ENCODE results near the gene KIF11. TPM values are rescaled to one million over a fixed set of nuclear protein-coding genes. Genes with fewer than 3 reads are reported as not detected.
A peak's percentile ranks its signal among the peaks of the same experiment; 100 is the strongest.

The KIF11 gene
- total and polyA plus RNA-seq, 2 of the 13 experiments (the other 11 are each of a cell fraction or from before 2014, with no cell fraction given) = 8.7 to 38.4 TPM

DNA sequence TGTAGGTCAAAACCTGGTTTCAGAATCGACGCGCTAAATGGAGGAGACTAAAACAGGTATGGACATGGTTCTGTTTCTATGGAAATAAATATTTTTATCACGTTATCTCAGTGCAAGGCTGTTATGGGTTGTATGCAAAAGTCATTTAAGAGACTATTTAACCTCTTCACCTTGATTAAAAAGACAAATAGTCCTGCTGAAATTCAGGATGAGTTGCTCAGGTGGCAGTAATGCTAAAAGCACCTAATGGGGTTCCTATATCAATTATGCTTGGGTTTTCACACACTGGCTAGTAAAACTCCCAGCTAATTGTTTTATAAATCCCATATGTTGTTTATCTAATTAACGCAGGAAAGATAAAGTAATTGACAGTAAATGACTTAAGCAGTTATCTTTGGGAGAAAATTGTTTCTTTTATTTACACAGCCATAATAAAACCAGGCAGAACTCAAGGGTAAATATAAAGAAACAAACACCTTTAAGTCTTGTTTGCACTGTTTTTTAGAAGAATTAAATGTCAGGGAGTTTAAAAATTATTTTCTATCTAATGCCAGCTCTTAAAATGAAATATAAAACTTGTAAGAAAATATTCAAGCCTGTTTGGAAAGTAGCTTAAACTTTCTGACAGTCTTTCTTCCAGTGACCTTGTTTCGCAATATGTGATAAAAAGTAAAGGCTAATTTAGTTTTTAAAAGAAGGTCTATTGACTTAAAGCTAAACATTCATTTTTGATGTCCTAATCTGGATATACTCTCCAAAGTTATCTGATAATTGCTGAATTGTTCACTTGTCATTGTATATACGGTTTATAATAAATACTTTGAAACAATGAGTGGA, 100.0 kb downstream of the KIF11 start (continued):
- TF ChIP-seq, protein P1, sequence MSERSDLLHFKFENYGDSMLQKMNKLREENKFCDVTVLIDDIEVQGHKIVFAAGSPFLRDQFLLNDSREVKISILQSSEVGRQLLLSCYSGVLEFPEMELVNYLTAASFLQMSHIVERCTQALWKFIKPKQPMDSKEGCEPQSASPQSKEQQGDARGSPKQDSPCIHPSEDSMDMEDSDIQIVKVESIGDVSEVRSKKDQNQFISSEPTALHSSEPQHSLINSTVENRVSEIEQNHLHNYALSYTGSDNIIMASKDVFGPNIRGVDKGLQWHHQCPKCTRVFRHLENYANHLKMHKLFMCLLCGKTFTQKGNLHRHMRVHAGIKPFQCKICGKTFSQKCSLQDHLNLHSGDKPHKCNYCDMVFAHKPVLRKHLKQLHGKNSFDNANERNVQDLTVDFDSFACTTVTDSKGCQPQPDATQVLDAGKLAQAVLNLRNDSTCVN (CRISPR knock-in tag; IDR thresholded peaks at IDR 0.05; ENCODE audit: borderline replicate concordance) = no peak
- TF ChIP-seq, protein P2, sequence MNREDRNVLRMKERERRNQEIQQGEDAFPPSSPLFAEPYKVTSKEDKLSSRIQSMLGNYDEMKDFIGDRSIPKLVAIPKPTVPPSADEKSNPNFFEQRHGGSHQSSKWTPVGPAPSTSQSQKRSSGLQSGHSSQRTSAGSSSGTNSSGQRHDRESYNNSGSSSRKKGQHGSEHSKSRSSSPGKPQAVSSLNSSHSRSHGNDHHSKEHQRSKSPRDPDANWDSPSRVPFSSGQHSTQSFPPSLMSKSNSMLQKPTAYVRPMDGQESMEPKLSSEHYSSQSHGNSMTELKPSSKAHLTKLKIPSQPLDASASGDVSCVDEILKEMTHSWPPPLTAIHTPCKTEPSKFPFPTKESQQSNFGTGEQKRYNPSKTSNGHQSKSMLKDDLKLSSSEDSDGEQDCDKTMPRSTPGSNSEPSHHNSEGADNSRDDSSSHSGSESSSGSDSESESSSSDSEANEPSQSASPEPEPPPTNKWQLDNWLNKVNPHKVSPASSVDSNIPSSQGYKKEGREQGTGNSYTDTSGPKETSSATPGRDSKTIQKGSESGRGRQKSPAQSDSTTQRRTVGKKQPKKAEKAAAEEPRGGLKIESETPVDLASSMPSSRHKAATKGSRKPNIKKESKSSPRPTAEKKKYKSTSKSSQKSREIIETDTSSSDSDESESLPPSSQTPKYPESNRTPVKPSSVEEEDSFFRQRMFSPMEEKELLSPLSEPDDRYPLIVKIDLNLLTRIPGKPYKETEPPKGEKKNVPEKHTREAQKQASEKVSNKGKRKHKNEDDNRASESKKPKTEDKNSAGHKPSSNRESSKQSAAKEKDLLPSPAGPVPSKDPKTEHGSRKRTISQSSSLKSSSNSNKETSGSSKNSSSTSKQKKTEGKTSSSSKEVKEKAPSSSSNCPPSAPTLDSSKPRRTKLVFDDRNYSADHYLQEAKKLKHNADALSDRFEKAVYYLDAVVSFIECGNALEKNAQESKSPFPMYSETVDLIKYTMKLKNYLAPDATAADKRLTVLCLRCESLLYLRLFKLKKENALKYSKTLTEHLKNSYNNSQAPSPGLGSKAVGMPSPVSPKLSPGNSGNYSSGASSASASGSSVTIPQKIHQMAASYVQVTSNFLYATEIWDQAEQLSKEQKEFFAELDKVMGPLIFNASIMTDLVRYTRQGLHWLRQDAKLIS (CRISPR knock-in tag; IDR thresholded peaks at IDR 0.05) = no peak
- peak; percentile 49; the same call in 1 of the 2 replicates for TF ChIP-seq NCOA2 (CRISPR knock-in tag; IDR thresholded peaks at IDR 0.05)
- TF ChIP-seq, protein P3, sequence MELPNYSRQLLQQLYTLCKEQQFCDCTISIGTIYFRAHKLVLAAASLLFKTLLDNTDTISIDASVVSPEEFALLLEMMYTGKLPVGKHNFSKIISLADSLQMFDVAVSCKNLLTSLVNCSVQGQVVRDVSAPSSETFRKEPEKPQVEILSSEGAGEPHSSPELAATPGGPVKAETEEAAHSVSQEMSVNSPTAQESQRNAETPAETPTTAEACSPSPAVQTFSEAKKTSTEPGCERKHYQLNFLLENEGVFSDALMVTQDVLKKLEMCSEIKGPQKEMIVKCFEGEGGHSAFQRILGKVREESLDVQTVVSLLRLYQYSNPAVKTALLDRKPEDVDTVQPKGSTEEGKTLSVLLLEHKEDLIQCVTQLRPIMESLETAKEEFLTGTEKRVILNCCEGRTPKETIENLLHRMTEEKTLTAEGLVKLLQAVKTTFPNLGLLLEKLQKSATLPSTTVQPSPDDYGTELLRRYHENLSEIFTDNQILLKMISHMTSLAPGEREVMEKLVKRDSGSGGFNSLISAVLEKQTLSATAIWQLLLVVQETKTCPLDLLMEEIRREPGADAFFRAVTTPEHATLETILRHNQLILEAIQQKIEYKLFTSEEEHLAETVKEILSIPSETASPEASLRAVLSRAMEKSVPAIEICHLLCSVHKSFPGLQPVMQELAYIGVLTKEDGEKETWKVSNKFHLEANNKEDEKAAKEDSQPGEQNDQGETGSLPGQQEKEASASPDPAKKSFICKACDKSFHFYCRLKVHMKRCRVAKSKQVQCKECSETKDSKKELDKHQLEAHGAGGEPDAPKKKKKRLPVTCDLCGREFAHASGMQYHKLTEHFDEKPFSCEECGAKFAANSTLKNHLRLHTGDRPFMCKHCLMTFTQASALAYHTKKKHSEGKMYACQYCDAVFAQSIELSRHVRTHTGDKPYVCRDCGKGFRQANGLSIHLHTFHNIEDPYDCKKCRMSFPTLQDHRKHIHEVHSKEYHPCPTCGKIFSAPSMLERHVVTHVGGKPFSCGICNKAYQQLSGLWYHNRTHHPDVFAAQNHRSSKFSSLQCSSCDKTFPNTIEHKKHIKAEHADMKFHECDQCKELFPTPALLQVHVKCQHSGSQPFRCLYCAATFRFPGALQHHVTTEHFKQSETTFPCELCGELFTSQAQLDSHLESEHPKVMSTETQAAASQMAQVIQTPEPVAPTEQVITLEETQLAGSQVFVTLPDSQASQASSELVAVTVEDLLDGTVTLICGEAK (IDR thresholded peaks at IDR 0.05) = no peak
- TF ChIP-seq, protein P3 (CRISPR knock-in tag; IDR thresholded peaks at IDR 0.05) = no peak
- no peak for TF ChIP-seq ZNF354B (CRISPR knock-in tag; IDR thresholded peaks at IDR 0.05)
- TF ChIP-seq RERE (CRISPR knock-in tag; IDR thresholded peaks at IDR 0.05; ENCODE audit: low read depth) = no peak
- TF ChIP-seq ZNF331 (CRISPR knock-in tag; IDR thresholded peaks at IDR 0.05) = no peak

Data from HepG2 (cell line).